Inflammatory macrophage treated with lipopolysaccharide for 1 hour (primary cell): ENCODE data around the gene CMBL.
"Not testable (repeated sequence)": the region's sequence is repeated elsewhere in the genome, so short reads cannot be mapped to it uniquely, and the experiment has no call there.

Source experiments
- DNase-seq, 2 donors: peaks; one replicate each; pipeline ENCODE4 v3.0.0-alpha.2; 2020 to 2022

Gene CMBL

DNA sequence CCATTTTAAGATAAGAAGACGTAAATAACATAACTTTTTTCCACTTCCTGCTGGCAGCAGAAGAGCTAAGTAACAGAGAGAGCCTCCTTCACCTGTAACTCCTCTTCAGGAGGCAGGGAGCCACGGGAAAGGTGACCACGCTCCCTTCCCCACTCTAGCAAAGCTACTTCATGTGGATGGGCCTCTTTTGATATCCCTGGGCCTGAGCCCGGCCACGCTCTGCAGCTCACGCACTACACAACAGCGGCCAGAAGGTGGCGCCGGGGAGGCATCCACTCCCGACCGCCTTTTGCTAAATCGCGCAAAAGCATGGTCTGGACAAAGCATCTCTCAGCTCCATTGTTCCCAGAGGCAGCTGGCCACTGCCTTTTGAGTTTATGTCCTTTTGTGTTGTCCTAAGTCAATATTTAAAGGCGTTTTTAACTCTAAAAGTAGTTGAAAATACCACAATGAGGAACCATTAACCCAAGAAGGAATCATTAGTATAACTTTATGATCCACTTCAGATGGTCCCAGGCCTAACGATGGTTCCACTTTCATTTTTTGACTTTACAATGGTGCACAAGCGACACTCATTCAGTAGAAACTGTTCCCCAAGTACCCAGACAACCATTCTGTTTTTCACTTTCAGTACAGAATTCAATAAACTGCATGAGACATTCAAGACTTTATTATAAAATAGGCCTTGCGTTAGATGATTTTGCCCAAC is 23.6 kb downstream of the CMBL start:
- DNase-seq = peak; percentile 58 to 89

DNA sequence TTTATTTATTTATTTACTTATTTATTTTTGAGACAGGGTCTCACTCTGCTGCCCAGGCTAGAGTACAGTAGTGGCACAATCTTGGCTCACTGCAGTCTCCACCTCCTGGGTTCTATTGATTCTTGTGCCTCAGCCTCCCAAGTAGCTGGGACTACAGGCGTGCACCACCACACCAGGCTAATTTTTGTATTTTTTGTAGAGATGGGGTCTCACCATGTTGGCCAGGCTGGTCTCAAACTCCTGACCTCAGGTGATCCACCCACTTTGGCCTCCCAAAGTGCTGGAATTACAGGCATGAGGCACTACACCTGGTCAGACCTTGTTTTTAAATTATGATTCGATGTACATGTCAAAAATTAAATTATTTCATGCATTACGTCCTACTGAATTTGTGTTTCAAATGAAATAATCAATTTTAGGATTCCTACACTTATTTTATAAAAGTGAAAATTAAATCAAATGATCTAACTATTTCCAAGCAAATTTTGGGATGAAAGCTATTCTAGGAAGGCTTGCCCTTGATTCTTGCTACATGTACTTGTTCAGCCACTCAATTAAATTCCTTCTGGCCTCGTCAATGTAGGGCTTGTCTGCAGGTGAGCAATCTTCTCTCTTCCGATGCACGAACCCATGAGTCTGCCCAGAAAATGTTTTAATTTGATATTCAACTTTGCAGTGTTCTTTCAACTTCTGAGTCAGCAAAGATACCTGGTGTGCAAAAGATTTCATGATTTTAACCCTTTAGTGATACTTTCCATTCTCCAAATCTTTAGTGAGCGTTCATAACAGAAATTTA is 27.6 kb downstream of the CMBL start:
- no peak for DNase-seq

DNA sequence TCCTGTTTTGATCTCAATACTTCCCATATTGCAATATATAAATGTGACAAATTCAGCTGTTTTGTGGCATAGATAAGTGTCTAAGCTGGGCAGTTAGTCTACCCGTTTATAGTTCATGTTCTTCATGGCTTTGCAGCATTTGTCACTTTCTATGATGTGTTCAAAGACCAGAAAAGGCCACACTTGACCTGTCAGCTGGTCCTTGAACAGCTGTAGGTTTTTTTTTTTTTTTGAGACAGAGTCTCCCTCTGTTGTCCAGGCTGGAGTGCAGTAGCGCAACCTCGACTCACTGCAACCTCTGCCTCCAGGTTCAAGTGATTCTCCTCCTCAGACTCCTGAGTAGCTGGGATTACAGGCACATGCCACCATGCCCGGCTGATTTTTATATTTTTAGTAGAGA is 28.4 kb downstream of the CMBL start:
- DNase-seq = no peak

DNA sequence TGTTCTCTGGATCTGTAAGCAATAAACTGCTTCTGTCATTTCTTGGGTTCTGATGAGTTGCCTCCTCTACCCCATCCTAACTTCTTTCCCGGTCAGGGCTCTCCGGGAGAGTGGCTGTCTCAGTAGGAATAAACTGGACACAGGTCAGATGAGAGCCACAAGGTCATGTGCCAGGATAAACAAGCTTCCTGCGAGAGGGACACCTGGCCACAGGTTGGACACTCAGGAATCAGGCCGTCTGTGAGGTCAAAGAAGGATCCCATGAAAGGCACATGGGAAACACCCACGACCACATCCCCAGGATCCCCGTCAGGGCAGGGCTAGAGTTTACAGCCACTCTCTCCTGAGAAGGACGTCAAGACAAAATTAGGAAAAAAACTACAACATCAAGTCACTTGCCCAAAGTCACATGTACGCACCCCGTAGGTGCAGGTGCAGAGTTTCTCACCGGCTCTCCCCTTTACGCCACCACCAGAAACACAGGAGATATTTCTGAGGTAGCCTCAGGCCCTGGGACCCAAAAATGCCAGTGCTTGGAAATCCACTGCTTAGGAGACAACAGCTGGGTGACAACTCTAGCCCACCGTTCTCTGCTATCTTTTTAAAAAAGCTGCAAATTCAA is 28.9 kb downstream of the CMBL start:
- no peak for DNase-seq

DNA sequence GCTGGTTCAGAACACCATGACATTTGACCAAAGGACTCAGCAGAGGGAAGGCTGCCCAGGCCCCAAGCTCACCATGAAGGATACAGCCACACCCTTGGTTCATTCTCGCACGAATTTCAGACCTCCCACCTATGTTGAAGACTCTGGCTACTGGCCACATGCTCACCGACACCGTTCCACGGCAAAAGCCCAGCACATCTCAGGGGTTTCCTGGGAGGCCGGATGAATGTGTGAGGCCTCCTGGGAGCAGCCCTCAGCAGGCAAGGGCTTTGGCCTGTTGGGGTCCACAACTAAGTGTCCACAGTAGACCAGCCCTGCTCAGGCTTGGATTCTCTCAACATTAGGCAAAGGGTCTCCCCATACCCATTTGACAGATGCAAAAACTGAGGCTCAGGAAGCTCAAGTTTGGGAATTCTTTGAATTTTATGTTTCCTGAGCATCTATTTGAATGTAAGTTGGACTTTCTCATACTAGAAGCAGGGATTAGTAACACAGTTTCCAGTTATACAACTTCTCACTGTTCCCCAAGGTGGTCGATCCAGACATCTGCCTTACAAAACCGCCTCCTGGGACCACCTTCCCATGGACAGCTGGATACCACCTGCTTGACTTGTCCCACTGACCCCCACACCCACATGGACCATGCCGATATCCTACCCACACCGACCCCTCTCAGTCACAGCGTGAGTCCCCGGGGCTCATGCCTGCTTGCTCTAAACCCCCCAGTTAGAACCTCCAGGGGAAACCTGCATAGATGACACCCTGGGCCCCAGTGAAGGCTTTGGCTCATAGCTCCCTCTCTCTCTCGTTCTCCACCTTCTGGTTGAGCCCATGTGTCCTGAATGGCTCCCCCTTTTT is 29.7 kb downstream of the CMBL start:
- DNase-seq = no peak

DNA sequence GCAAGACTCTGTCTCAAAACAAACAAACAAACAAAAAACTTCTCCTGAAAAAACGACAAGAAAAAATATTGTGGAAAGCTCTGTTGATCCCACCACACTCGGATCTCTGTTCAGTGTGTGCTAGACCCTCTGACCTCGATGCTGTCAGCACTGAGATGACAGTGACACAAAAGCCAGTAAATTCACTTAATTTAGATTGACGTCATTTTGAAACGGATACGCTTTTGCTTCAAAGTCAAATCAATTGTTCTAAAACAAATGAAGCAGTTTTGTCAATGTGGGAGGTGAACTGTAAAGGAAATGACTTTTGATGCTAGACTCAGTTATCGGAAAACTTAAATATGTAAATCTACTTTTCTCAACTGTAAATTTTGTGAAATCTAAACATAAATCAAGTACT is 31.0 kb downstream of the CMBL start:
- DNase-seq = no peak

DNA sequence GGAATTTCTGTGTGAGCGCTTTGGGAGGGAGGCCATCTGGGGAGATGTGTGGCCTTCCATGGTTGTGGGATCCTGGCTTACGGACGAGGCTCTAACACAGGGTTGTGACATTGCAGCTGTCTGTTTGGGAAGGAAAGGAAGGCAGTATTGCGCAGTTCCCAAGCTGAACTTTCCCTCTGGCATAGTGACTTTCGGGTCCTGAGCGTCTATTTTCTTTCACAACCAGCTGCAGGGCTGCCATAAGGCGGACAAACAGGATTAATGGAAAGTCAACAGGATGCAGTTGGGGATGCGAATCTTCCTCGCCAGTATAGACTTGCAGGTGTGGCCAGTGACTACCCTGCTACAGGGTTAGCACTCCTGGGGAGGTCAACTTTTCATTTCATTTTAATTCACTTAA is 31.7 kb downstream of the CMBL start:
- DNase-seq = no peak

DNA sequence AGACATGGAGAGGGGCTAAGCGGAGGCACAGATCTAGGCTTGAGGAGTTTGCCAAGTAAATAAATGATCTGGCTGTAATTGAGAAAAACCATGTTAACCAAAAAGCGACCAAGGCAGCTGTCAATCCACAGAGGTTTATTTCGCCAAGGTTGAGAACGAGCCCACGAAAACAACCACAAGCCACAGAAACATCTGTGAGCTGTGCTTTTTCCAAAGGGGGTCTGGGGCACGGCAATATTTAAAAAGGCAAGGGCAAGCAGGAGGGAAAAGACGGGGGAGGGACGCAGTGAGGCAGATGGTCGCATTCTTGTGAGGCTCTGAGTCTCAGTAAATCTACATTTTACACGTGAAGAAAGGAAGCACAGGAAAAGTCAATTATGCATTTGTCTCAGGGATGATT is 32.2 kb downstream of the CMBL start:
- no peak for DNase-seq

DNA sequence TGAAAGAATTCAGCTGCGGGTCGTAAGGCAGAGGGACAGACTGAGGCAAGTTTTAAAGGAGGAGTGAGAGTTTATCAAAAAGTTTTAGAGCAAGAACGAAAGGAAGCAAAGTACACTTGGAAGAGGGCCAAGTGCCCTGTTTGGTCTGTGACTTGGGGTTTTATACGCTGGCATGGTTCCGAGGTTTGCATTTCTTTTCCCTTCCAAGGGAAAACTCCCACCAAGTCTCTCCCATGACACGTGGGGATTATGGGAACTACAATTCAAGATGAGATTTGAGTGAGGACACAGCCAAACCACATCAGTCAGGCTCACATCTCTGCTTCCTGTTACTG is 34.9 kb downstream of the CMBL start:
- not testable (repeated sequence) for DNase-seq

DNA sequence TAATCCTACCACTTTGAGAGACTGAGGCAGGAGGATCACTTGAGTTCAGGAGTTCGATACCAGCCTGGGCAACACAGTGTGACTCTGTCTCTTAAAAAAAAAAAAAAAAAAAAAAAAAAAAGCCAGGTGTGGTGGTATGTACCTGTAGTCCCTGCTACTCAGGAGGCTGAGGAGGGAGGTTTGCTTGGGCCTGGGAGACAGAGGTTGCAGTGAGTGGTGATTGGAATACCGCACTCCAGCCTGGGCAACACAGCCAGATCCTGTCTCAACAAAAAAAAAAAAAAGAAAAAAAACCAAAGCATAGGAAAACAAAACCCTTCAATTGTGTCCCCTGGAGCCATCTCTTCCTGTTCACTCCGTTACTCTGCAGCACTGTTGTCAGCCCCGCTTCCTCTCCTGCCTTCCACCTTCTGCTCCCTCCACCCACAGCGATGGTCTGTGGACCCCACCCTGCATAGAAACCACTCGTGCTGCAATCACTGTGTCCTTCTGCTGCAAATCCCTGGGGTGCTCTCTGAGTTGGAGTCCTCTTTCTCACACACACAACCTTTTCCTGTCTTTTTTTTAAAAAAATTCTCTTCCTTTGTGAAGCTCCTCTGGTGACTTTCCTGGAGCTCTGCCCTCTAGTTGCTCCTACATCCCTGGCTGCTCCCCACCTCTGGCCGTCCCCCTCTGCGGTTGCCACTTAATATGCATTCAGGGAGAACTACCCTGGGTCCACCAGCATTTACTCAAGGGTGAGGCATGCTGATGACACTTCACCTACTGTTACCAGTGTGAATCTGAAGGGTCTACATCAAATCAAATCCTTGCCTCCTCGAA is 35.4 kb downstream of the CMBL start:
- DNase-seq = no peak

DNA sequence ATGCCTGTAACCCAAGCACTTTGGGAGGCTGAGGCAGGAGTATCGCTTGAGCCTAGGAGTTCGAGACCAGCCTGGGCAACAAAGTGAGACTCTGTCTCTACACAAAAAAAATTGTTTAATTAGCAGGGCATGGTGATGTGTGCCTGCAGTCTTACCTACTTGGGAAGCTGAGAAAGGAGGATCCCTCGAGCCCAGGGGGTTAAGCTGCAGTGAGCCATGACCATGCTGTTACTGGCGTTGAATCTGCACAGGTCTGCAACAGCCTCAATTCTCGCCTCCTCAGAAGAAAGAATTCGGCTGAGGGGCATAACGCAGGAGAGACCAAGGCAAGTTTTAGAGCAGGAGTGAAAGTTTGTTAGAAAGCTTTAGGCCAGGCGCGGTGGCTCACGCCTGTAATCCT is 39.6 kb downstream of the CMBL start:
- no peak for DNase-seq

DNA sequence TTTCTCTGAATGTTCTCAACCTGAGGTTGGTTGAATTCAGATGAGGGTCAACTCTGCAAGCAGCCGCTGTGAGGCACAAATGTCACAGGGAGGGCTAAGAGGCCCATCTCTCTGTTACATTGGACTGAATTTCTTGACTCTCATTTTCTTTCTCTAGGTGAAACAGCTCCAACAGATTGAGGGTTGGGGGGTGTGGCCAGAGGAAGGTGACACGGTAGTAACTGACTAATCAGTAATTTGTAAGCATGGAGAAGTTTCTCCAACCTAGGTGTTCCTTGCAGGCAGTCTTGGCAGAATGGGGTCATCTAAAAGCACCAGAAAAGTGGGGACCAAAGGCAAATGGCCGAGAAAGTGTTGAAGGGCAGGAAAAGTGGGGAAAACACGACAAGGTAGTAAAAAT is 40.9 kb downstream of the CMBL start:
- no peak for DNase-seq

DNA sequence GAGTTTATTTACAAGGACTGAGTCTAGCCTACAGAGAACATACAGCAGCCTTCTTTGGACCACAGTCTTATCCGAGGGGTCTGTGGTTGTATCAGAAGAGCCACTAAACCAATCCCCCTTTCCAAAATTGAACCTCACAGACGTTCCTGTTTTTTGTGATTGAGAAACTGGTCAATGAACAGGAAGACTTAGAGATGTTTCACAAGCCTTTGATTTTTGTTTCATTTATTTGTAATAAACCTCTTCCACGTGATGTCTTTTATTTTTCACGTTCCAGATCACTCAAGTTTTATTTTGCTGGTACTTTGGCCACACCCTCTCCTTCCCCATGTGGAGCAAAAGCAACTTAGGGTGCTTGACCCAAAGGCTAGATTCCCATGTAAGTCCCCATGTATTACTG is 41.6 kb downstream of the CMBL start:
- peak; percentile 52 to 54 for DNase-seq

DNA sequence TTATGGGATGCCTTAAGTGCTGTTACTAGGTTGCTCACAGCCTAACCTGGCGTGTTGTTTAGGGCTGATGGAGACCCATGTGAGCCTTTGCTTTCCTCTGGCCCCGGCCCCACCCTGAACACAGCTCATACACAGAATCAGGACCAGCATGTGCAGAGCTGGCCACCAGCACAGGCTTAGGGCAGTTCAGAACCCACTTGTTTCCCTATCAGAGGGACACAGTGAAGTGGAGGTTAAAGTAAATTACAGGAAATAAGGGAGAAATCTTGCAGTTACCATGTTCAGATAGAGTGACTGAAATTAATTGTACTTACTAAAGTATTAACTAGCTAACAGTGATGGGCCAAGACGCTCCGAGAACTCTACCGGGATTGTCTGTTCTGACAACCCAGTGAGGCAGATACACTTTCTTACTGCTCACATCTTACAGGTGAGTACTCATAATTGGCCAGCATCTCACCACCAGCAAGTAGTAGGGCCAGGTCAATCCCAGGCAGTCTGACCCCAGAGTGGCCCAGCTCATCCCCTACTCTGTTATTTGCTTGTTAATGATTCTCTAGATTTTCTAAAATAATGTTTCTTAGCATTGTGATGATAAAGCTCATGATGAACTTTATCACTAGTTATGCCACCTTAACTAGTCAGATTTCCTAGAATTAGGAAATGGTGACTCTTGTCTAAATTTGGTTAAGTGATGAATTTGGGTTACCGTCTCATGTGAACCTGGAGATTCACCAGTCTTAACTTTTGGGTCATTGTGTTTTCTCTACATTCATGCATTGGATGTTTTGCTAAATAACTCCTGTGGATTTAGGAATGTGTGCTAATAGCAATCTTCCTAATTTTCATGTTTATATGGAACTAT is 42.2 kb downstream of the CMBL start:
- no peak for DNase-seq

DNA sequence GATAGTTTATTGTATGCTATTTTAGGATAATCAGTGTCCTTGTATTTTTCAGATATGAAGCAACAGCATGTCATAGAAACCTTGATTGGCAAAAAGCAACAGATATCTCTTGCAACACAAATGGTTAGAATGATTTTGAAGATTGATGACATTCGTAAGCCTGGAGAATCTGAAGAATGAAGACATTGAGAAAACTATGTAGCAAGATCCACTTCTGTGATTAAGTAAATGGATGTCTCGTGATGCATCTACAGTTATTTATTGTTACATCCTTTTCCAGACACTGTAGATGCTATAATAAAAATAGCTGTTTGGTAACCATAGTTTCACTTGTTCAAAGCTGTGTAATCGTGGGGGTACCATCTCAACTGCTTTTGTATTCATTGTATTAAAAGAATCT is 43.1 kb downstream of the CMBL start:
- DNase-seq = peak; percentile 74 to 82

DNA sequence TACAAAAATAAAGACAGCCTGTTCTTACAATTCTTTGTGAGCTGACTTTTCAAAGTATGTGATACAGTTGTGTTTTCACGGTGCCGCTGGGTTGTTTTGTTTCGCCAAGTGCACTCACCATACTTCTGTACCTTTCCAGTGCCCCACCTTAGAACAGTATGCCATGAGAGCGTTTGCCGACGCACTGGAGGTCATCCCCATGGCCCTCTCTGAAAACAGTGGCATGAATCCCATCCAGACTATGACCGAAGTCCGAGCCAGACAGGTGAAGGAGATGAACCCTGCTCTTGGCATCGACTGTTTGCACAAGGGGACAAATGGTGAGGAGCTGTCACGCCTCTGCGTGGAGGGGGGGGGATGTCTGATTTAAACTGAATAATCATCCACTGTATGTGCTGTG is 44.7 kb downstream of the CMBL start:
- no peak for DNase-seq

DNA sequence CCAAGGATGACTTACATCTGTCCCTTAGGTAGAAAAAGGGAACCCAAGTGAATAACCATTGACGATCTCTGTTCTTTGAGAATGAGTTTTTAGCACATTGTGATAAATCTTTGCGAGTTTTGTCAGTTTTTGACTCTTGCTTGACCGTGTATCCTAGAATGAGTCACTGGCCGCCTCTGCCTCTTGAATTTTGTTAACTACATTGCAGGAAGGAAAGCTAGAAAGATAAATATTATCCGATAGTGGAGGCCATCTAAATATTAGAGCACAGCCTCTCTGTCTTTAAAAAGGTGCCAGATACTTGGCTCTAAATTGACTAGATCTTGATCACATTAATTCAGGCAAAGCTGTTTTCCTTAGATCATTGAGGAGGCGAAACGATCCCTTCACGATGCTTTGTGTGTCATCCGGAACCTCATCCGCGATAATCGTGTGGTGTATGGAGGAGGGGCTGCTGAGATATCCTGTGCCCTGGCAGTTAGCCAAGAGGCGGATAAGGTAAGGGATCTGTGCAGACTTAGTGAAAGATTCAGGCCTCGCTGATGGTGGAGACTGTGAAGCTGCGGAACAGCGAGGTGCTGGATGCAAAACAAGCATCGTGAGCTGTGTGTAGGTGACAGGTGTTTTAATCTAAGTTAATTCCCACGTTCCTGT is 45.5 kb downstream of the CMBL start:
- no peak for DNase-seq

DNA sequence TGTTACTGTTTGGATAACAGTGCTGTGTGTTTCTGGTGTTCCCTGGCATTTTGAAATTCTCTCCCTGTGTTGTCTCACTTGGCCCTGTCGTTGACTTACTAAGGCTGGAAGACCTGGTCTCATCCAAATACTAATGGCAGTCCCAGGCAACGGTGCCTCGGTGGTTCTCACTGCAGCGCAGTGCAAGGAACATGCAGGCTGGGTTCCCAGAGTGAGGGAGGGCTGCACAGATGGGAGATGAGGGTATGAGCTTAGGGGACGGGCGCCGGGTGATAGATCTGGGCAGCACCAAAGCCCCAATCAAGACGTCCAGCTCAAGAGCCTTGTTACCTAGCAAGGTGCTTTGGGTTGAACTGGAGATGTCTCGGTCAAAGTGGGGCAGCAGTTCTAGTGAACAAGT is 46.6 kb downstream of the CMBL start:
- no peak for DNase-seq

DNA sequence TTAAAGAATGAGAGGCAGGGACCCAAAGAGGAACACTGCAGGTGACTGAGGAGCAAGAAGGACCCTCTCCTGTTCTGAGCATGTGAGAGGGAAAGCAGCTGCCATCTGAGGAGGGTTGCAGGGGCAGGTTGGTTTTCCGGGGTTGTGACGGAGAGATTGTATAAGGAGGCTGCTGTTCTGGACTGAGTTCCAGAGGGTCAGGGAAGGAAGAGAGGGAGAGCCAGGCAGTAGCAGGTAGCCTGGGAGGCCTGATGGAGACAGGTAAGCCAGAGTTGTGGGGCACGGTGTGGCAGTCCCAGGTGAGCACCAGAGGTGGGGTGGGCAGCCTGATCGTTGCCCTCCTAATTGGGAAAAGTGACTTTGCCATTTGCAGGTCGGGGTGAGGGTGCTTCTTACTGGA is 47.8 kb downstream of the CMBL start:
- DNase-seq = no peak

DNA sequence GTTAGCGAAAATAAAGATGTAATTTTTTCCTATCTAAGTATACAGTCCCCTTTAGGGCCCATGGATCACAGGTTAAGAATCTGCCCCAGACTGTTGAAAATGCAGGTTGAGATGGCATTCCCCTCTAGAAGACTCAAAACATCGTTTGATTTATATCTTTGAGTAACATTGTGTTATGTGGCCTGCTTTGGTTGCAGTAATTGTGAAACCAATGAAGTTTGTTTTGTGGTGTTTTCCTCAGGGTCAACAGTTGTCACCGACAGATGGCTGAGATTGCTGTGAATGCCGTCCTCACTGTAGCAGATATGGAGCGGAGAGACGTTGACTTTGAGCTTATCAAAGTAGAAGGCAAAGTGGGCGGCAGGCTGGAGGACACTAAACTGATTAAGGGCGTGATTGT is 49.8 kb downstream of the CMBL start:
- DNase-seq = no peak

DNA sequence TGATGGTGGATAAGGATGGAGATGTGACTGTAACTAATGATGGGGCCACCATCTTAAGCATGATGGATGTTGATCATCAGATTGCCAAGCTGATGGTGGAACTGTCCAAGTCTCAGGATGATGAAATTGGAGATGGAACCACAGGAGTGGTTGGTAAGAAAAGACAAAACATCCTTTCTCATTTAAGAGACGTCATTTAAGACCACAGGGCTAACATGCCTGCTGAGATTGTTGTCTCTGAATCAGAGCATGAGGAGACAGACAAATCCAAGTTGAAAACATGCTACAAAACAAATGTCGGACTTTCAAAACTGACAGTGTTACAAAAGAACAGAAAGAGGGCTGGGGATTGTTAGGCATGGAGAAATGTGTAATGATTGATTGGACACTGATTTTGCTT is 53.0 kb downstream of the CMBL start:
- no peak for DNase-seq
